Right atrium auricular region (tissue), 2 donors: Measurements from ENCODE around the gene IZUMO2. TPM values are rescaled to one million over a fixed set of nuclear protein-coding genes. Genes with fewer than 3 reads are reported as not detected.
A peak's percentile ranks its signal among the peaks of the same experiment; 100 is the strongest.

Experiments
- DNase-seq: peaks from one replicate; pipeline ENCODE4 v3.0.0-alpha.2; 2019; ENCODE audit warnings: low spot score
- H3K27ac ChIP-seq, 2 donors: fragments of 200-600 bp; sonication (generic); 1 replicate in 1 of 2; 2 replicates in 1 of 2; pipeline ENCODE4 v1.5.1; 2016 to 2019
- H3K27me3 ChIP-seq, 2 donors: fragments of 200-600 bp; sonication (generic); one replicate each; pipeline versions ENCODE4 v1.5.1 to v1.6.0; 2017 to 2019
- H3K36me3 ChIP-seq: fragments of 200-600 bp; sonication (generic); one replicate; pipeline ENCODE4 v1.5.1; 2016
- H3K4me1 ChIP-seq, 2 donors: fragments of 200-600 bp; sonication (generic); one replicate each; pipeline versions ENCODE4 v1.5.1 to v1.6.0; 2017 to 2019
- H3K4me3 ChIP-seq, 2 donors: fragments of 200-600 bp; sonication (generic); 1 replicate in 1 of 2; 2 replicates in 1 of 2; pipeline ENCODE4 v1.5.1; 2017 to 2019; ENCODE audit warnings: mild to moderate bottlenecking in 1 of 2, moderate library complexity in 1 of 2
- H3K9me3 ChIP-seq, 2 donors: fragments of 200-600 bp; sonication (generic); one replicate each; pipeline ENCODE4 v1.5.1; 2019
- total RNA-seq, 2 donors: library from RNA; depleted of rRNA; stranded (reverse); fragments of >200 nt; gene quantifications; one replicate each; pipeline ENCODE4 v1.1.0, GENCODE V29; 2016
- TF ChIP-seq, protein P1 (sequence below), 2 donors: fragments of 200-600 bp; sonication (generic); IDR thresholded peaks; one replicate each; pipeline ENCODE4 v1.5.1; 2019; ENCODE audit warnings: antibody characterized with exemption in 2 of 2

IZUMO2 gene
- total RNA-seq, 2 donors from 2014 or later = not detected

- Histone ChIP-seq H3K36me3 (no peaks in the 10 kb centered on the region), H3K9me3 (peaks cover 0 to 13% of the 10 kb centered on the region in 2 donors), H3K27me3 (no peaks in the 10 kb centered on the region), H3K4me3 (no peak overlapping the region), H3K4me1 (no peaks in the 10 kb centered on the region), H3K27ac (no peak overlapping the region)
- DNase-seq = no peak
- TF ChIP-seq, protein P1, sequence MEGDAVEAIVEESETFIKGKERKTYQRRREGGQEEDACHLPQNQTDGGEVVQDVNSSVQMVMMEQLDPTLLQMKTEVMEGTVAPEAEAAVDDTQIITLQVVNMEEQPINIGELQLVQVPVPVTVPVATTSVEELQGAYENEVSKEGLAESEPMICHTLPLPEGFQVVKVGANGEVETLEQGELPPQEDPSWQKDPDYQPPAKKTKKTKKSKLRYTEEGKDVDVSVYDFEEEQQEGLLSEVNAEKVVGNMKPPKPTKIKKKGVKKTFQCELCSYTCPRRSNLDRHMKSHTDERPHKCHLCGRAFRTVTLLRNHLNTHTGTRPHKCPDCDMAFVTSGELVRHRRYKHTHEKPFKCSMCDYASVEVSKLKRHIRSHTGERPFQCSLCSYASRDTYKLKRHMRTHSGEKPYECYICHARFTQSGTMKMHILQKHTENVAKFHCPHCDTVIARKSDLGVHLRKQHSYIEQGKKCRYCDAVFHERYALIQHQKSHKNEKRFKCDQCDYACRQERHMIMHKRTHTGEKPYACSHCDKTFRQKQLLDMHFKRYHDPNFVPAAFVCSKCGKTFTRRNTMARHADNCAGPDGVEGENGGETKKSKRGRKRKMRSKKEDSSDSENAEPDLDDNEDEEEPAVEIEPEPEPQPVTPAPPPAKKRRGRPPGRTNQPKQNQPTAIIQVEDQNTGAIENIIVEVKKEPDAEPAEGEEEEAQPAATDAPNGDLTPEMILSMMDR (IDR thresholded peaks at IDR 0.05) = no peak
These were observed 4.0 kb downstream of the IZUMO2 start for GRCh38 chr19:50159078-50159477.

DNA sequence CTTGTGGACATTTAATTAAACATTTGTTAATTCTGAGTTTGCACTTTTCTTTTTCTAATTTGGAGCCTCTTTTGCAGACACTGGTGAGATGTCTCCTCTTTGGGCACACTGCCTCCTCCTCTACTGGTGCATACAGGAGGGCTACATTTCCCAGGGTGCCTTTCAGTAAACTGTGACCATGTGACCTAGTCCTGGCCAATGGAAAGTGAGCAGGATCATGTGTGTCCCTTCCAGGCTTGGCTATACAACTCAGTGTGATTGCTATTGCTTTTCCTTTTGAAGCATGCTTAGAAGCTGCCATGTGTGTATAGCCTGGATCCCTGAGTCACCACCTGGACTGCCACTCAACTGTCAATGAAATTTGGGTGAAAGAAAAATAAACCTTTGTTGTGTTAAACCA lies 4.5 kb downstream of the IZUMO2 start:
- DNase-seq = no peak
- no peaks in the 10 kb centered on the region for H3K36me3 ChIP-seq
- no peaks in the 10 kb centered on the region for H3K4me1 ChIP-seq
- TF ChIP-seq, protein P1 (IDR thresholded peaks at IDR 0.05) = no peak
- H3K27ac ChIP-seq = no peak overlapping the region
- H3K4me3 ChIP-seq = no peak overlapping the region
- no peaks in the 10 kb centered on the region for H3K27me3 ChIP-seq
- H3K9me3 ChIP-seq = peaks cover 0 to 13% of the 10 kb centered on the region in 2 donors

DNA sequence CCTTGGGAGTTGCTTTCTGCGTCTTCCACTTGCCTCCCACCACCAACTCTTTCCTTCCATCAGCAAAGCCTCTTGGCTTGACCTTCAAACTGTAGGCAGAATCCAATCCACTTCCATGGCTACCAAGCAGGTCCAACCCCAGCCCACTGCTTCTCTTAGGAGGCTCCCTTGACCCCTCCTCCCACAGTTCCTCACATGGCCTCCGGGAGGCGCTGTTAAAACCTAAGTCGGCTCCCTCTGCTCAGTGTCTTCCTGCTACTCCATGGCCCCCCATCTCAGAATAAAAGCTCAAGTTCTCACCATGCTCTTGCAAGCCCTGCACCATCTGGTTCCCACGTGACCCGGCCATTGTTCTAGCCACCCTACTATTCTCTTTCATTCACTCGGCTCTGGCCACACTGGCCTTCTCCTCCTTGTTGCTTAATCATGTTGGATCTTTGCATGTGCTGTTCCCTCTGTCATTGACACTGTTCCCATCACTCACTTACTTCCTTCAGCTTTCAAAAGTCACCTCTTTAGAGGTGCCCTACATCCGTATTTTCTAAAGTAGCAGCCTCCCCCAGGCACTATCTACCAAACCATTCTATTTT lies 7.5 kb downstream of the IZUMO2 start:
- H3K4me3 ChIP-seq = no peak overlapping the region
- H3K4me1 ChIP-seq = no peaks in the 10 kb centered on the region
- no peak for DNase-seq
- TF ChIP-seq, protein P1 (IDR thresholded peaks at IDR 0.05) = no peak
- H3K27ac ChIP-seq = no peak overlapping the region
- H3K9me3 ChIP-seq = peaks cover 0 to 13% of the 10 kb centered on the region in 2 donors
- no peaks in the 10 kb centered on the region for H3K36me3 ChIP-seq
- no peaks in the 10 kb centered on the region for H3K27me3 ChIP-seq

- Histone ChIP-seq H3K4me3 (no peak overlapping the region), H3K27me3 (no peaks in the 10 kb centered on the region), H3K36me3 (no peaks in the 10 kb centered on the region), H3K4me1 (no peaks in the 10 kb centered on the region), H3K27ac (no peak overlapping the region), H3K9me3 (peaks cover 0 to 13% of the 10 kb centered on the region in 2 donors)
- TF ChIP-seq, protein P1 (IDR thresholded peaks at IDR 0.05) = no peak
- no peak for DNase-seq
These were observed 8.6 kb downstream of the IZUMO2 start for GRCh38 chr19:50154529-50154928.

DNA sequence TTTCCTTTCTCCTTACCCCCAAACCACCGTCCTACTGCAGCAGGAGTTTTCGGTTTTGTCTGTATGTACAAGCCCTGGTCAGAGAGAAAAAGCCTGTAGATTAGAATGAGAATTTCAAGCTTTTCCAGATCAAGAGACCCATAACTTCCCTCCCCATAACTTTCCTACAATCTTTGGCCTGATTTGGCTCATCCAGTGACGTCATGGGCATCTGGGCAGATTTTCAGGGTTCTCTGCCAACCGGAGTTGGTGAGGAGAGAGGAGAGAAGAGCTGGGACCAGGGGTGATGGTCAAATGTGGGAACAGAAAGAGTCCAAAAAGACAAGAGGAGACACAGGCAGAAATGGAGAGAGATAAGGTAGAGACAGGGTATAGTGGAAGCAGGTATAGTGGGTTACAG lies 10.5 kb downstream of the IZUMO2 start:
- H3K4me3 ChIP-seq = no peak overlapping the region
- TF ChIP-seq, protein P1 (IDR thresholded peaks at IDR 0.05) = no peak
- no peak overlapping the region for H3K27ac ChIP-seq
- no peaks in the 10 kb centered on the region for H3K27me3 ChIP-seq
- no peaks in the 10 kb centered on the region for H3K4me1 ChIP-seq
- no peak for DNase-seq
- no peaks in the 10 kb centered on the region for H3K9me3 ChIP-seq
- H3K36me3 ChIP-seq = no peaks in the 10 kb centered on the region

GRCh38 chr19:50148528-50148927 lies 14.6 kb downstream of the IZUMO2 start:
- Histone ChIP-seq H3K9me3 (no peaks in the 10 kb centered on the region), H3K4me1 (peaks cover 0 to 6% of the 10 kb centered on the region in 2 donors), H3K27me3 (no peaks in the 10 kb centered on the region), H3K36me3 (no peaks in the 10 kb centered on the region), H3K27ac (no peak overlapping the region), H3K4me3 (peak overlapping the region in 1 of 2 donors; percentile 61)
- TF ChIP-seq, protein P1 (IDR thresholded peaks at IDR 0.05) = no peak
- DNase-seq = no peak
